ENCODE data around the gene ENTHD1.

The ENTHD1 gene

DNA sequence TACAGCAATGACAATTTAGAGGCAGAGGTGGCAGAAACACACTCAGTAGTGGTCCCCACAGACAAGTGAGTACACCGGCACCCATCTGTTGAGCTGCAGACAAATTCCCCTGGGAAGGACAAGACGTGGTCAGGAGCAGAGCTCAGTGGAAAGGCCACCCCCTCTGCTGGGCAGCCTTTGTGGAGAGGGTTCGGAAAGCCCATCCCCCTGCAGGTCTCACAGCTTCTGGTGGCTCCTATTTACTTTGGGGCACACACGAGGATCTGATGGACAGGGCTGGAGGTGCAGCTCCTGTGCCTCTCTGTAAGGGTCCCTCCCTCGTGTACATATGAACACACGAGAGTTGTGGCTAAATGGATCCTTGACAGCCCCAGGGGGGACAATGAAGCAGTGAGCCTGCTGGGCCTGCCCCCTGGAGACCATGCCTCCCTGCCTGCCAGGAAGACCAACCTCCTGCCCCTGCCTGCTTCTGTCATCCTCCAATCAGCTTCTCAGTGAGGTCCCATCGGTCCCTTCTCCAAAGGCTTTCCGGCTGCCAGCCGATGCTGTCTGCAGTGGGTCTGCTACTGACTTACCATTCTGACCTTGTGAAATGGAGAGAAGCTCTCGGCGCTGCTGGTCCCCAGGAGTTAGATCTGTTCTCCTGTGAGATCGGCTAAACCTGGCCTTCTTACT lies 161.5 kb downstream of the ENTHD1 start:
- DNase-seq (ENCODE audit: low spot score) = peak; percentile 1

DNA sequence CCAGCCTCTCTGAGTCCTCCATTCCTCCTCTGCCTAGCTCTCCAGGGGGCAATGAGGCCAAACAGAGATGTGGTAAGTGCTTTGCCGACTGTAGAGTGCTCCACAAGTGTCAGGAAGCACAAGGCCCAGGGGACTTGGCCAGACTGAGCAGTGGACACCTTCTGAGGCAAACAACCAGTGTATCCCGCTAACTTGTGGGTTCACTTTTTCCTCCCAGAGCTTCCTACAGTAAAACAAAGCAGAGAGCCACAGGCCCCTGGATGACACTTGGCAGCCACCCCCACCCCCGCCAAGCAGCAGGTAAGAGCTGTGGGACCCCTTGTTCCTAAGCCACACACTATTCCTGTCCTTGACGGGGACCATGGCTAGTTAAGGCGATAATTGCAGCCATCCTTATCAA lies 162.1 kb downstream of the ENTHD1 start:
- peak; percentile 1 for DNase-seq (ENCODE audit: low spot score)

DNA sequence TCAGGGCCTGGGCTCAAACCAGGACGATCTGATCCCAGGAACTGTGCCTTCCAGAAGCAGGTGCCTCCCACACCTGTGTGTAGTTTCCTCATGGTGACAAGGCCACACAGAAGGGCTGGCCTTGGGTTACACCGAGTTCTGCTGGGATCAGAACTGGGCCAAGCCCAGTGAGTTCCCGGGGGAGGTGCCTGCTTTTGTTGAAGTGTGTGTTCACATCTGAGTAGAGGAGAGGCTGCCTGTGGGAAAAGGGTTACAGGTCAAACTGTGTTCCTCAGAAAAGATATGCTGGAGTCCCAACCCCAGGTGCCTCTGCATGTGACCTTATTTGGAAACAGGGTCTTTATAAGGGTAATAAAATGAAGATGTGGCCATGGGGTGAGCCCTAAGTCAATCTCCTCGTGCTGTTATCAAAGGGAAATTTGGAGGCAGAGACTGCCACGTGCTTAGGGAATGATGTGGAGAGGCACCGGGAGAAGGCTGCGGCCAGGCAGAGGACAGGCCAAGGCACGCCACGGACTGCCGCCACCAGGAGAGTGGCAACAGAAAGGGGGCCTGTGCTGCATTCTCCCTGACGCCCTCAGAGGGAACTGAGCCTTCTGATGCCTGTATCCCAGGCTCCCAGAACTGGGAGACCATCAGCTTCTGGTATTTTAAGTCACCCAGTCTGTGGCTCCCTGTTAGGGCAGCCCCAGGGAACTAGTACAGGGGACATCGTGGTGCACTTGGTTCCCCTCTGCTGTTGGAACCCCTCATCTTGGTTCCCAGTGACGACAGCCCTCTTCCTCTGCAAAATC lies 164.2 kb downstream of the ENTHD1 start:
- peak; percentile 4 for DNase-seq (ENCODE audit: low spot score)

DNA sequence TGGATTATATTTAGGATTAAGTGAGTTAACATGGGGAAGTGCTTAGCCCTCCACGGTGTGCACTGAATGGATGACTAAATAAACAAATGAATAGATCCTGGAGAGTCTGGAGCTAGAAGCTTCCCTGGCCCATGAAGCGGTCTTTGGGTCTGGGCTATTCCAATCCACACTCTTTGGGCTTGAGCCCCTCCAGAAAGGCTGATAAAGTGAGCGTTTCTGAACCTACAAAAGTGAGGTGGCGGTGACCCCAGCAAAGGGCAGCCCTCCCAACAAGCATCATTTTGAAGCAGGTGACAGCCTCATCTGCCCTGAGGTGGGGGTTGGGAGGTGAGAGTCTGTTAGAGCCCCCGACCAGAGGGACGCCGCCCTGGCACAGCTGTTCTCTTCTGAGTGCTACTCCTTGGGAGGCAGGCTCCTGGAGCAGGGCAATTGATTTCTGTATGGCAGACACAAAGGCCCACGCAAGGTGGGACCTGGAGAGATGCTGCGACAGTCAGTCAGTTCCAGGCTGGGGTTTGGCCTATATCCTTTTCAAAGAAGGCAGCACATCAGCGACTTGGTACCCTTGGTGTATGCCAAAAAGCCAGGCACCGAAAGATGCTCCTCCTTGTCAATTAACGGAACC lies 165.2 kb downstream of the ENTHD1 start:
- peak; percentile 4 for DNase-seq (ENCODE audit: low spot score)

DNA sequence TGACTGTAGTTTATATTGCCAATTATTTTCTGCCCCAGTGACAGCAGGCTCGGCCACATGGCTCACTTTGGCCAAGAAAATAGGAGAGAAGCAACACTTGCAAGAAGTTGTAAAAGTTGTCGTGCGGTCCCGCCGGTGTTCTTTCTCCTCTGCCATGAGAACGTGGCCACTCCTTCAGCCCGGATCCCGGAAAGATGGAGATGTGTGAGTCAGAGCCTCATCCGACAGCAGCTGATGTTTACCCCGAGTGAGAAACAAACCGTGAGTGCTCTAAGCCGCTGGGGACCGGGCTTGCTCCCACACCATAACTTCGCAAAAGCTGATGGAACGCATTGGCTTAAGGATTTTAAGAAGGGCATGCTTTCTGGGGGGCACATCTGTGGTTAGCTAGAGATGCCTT lies 166.0 kb downstream of the ENTHD1 start:
- DNase-seq (ENCODE audit: low spot score) = peak; percentile 16

DNA sequence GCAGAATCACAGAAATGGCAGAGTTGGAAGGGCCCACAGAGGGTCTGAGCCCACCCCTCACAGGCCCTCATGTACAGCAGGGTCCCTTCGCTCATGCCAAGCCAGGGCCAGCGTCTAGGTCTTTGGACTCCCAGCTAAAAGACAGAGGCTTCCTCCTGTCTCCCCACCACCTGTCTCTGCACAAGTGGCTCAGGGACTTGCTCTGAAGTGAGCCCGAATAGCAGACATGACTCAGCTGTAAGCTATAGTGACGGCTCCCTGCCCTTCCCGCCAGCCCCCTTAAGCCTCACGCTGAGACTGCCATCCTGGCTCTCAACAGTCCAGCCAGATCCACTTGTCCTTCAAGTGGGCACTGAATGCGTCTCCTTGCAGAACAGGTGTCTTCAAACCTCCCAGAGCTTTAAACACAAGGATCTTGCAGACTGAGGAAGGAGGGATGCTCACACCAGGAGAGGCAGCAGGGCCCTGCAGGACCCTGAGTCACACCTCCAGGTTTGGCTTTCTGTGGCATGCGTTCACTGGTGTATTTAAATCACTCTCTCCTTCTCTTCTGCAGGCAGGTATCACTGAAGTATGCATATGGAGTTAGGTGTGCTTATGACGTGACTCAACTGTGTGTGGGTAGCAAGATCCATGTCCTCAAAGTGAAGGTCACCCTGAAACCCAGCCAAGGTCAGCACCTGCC lies 168.1 kb downstream of the ENTHD1 start:
- DNase-seq (ENCODE audit: low spot score) = peak; percentile 5

DNA sequence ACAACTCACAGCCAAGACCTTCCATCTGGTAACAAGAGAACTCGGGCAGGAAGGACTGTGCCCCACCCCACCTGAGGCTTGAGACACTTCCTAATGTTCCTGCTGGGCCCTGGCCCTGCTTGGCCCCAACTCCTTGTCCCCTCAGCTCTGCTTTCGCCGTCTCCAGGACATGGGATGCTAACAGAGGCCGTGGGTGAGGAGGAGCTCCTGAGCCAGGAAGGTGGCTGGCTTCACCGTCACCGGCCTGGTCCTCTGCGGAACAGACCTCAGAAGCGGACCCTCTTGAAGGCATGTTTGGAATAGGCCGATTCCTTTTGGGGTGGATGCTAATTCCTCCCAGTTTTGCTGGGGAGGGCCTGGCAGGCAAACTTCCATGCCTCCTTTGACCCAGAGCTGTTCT lies 168.7 kb downstream of the ENTHD1 start:
- no peak for DNase-seq (ENCODE audit: low spot score)

DNA sequence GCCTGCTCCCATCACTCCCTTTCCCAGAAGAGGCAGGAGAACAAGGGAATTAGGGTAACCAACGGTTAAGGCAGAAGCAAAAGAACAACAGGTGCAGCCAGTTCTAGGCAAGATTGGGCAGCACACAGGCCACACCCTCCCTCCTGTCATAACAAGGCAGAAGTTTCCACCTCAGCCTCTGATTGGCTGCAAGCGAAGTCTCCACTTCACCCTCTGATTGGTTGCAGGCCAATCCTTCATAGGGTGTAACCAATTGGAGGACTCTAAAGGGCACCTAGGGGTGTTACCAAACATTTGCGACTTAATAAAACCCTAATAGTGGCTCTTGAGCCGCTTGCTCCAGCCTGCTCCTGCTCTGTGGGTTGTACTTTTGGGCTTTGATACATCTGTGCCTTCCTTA lies 169.2 kb downstream of the ENTHD1 start:
- DNase-seq (ENCODE audit: low spot score) = no peak

DNA sequence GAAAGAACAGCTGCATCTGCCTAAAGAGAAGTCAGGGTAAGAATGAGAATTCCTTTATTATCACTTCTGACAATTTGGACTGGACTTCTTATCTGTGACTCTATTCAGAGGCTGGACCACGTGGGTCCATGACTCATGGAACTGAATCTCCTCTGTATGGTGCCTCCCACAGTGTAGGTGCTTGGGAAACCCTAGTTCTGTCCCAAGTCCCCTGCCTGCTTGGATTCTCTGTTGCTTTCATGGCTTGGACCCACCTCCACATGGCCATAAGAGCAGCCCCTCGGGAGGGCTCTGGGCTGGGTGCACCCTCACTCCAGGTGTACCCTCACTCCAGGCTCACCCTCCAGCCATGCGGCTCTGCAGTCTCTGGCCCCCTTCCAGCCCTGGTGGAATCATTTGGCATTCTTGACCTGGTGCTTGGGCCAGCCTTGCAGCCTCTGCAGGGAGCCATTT lies 169.6 kb downstream of the ENTHD1 start:
- DNase-seq (ENCODE audit: low spot score) = no peak

DNA sequence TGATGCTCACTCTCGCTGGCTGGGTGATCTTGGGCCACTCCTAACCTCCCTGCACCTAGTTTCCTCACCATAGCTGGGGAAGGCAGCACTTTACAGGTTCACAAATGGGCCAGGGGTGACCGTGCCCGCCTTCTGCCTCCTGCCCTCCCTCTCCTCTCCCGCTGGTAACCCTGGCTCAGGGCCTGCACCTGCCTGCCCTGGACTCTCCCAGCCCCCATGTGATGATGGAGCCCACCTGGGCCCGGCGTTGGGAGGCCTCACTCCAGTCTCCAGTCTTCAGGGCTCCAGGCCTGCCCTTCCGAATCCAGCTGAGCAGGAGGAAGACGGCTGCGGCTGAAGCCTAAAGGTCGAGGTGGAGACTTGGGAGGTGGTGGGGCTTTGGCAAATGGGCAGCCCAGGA lies 170.1 kb downstream of the ENTHD1 start:
- DNase-seq (ENCODE audit: low spot score) = no peak

DNA sequence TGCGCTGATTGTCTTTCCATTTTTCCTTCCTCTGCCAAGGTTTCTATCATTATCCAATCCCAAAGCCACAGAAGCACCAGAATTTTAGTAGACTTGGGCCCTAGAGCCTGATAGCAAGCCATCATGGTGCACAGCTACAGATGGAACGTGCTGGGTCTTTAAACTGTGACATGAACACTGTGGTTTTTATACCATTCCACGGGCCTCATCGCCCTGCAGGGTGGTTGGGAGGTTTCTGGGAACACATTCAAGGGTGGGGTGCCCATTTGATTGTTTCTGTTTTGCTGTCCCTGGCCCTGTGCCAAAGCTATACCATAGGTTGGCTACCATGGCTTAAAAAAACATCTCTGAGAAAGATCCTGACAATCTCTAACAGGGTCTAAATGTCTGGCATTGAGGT lies 171.1 kb downstream of the ENTHD1 start:
- no peak for DNase-seq (ENCODE audit: low spot score)

DNA sequence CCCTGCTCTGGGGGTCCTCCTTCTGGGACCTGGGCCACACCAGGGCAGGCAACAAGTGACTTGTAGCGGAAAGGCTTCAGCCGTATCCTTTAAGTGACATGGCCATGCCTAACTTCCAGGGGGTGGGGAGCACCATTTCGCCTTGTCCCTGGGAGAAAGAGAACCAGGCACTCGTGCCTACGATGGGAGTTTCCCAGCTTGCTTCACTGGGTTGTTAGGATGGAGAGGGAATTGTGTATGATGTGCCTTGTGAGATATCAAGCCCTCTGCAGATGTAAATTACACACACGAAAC lies 171.6 kb downstream of the ENTHD1 start:
- no peak for DNase-seq (ENCODE audit: low spot score)

DNA sequence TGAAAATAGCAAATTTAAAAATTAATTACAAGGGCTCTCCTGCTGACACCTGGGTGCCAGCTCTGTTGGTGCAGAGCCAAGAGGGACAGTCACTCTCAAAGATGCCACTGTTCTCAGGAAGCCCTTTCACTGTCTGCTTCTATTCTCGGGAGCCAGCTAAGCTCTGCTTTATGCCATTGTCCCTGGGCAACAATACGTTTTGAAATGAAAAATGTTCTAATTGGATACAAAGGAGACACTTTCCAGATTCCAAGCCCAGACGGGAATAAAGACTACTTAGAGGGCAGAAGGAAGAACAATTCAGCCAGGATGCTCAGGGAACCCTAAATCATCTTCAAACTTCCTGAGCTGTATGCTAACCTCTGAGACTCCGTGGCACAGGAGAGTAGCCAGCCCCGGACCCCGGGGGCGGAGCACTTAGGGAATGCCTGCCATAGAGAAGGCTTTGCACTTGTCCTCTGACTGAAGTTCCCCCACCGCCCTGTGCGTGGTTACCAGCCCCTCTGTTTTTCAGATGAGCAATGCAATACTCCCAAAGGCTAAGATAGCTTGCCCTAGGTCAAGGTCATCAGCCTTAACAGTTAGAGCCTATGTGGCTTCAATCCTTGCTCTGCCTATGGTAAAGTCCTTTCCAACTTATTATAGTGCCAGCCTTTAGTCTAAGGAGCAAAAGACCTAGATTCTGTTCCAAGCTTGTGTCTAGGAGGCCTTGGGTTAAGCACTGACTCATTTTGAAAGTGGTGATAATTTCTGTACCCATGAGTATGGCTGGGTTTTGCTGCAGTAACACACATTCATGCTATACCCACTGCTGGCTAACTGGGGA lies 172.1 kb downstream of the ENTHD1 start:
- DNase-seq (ENCODE audit: low spot score) = no peak

DNA sequence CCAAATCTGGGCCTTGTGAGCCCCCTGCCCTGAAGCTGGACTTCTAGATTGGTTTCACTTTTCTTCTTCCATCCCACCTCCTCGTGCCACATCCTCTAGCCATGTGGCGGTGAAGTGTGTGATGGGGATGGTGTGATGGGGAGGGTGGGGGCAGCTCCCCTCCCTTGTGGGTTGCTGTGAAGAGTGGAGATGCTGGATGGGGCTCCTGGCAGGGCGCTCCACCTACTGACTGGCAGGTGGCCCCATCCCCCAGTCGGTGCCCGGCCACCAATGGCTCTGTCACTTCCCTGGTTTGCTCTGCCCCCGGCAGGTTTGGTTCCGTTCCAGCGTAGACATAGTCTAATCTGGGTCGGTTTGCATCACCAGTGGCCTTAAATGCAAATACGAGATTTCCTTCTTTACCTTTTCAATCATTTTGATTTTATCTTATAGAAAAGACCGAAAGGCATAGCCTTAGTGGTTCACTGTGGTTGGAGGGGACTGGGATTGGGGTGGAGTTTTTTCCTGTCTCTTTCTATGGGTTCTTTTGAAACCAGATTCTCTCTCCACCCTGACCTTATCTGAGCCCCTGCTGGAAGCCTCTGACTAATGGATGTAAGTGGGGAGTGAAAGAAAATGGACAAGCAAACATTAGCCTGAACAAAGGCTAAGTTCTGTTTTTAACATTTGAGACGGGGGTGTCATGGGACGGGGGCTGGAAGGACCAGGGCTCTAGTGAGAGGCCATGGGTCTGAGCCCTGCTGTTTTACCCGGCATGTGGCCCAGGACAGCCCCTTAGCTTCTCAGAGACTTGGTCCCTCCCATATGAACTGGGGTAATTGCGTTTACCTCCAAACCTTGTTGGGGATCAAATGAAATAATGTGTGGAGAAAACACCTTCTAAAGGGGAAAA lies 173.8 kb downstream of the ENTHD1 start:
- DNase-seq (ENCODE audit: low spot score) = no peak

DNA sequence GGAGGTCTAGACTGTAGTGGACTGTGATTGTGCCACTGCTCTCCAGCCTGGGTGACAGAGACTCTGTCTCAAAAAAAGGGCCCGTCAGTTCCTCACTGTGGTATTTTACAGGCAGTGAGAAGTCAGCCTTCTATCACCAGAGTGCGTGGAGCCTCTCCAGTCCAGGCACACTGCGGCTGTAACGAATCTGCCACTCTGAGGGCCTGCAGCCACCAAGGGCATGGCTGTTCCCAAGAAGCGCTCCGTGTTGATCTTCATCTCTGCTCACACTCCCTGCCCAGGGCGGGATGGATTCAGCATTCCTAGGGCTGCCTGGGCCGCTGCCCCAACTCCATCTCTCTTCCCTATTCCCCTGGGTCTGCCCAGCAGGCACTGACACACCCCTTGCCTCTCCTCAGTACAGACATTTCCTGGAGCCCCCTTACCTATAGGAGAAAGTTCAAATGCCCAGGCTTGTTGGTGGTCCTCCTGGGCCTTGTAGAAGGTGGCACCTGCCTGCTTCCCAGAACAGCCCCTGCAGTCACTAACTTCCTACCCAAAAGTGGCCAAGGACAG lies 174.6 kb downstream of the ENTHD1 start:
- DNase-seq (ENCODE audit: low spot score) = no peak

DNA sequence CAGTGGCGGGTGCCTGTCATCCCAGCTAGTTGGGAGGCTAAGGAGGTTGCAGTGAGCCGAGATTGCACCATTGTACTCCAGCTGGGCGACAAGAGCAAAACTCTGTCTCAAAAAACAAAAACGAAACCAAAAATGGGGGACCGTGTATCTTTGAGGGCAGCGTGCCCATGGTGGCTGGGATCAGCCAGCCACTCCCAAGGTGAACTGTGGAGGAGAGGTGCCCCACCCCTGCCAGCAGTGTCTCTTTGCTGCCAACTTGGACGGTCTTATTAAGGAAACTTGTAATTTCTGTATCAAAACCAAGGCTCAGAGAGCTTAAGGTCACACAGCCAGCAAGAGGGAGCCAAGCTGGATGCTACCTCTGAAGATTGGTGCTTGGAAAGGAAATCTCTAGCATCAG lies 175.4 kb downstream of the ENTHD1 start:
- DNase-seq (ENCODE audit: low spot score) = no peak

DNA sequence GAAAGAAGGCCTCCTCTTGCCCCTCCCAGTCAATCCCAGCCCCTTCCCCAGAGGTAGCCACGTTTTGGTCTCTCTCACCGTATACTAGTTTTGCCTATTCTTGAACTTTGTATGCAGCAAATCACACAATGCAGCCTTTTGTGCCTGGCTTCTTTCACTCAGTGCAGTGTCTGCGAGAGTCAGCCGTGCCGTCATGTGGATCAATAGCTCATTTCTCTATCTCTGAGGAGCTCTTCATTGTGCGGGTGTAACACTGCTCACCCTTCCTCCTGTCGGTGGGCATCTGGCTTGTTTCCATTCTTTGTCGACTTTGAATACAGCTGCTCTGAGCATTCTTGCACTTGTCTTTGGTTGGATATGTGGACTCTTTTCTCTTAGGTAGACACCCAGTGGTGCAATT lies 176.5 kb downstream of the ENTHD1 start:
- DNase-seq (ENCODE audit: low spot score) = no peak

DNA sequence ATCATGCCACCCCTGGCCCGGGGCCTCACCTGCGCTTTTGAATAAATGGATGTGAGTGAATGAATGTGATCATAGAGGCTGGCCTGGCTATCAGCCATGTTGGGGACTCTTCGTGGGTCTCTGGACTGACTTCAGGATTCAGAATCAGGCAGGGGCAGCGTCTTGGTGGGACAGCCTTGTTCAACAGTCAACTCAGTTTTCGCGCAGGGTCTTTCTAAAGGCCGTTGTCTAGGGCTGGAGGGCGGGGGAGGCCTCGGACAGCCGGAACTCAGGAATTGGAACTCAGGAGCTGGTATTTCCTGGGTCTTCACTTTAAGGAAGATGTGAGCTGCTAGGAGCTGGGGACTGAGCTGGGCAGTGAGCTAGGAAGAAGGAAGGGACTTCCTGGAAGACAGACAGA lies 177.0 kb downstream of the ENTHD1 start:
- no peak for DNase-seq (ENCODE audit: low spot score)

DNA sequence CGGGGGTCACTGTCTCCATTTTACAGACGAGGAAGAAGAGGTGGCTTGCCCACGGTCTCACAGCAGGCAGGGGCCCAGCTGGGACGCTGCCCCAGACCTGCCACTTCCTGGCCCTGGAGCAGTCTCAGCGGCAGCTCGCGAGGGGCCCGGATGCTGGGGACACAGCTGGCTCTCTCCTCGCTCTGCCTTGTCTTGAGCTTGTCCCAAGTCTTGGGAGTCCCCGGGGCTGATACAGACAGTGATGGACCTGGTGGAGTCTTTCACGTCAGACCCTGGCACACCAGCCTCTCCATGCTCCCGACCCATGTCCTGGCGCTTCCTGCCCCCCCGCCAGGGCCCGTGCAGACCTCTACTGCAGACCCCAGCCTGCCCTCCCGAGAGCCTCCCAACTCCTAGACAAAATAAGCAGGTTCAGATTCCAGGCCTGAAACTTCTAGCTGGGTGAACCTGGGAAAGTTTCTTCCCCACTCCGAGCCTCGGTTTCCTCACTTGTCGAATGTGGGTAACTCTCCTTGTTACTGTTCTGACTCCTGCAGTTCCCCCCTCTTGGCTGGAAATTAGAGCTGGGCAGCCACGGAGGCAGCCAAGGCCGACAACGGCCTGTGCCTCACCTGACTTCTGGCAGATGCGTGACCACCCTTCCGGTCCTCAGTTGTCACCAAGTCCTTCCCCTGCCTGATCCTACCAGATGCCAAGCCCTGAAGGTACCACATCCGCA lies 177.6 kb downstream of the ENTHD1 start:
- DNase-seq (ENCODE audit: low spot score) = no peak

DNA sequence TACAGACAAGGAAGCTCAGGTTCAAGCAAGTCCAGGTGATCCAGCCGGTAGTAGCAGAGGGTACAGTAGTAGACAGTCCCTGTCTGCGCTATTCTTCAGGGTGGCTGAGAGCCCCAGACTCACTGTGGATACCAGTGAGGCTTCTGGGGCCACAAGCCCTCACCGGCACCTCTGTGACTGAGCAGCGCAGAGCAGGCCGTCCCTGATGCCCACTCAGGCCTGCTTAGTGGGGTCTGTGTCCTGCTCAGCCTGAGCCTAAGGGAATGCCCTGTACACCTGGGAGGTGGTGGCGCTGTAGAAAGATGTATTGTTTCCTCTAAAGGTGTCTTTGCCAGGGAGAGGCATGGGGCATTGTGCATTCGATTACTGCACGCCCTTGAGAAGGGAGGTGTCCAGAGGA lies 179.2 kb downstream of the ENTHD1 start:
- no peak for DNase-seq (ENCODE audit: low spot score)

Measured in GM03348 (cell line).